Neuron (in vitro differentiated cells): ENCODE results near the gene MARCHF10.
"Not testable (repeated sequence)": the region's sequence is repeated elsewhere in the genome, so short reads cannot be mapped to it uniquely, and the experiment has no call there.

Experiments
- H2AFZ ChIP-seq: one replicate; pipeline ENCODE4 v1.6.1; 2013; ENCODE audit warnings: low read depth, mild to moderate bottlenecking, inconsistent platforms, low read length, moderate library complexity
- H3K27me3 ChIP-seq: one replicate; pipeline ENCODE4 v1.6.1; 2013; ENCODE audit warnings: low read length; ENCODE audit not compliant: insufficient read depth
- H3K36me3 ChIP-seq: one replicate; pipeline ENCODE4 v1.6.1; 2013; ENCODE audit warnings: low read length; ENCODE audit not compliant: insufficient read depth
- H3K4me1 ChIP-seq: one replicate; pipeline ENCODE4 v1.6.1; 2013; ENCODE audit warnings: low read length; ENCODE audit not compliant: insufficient read depth
- H3K4me3 ChIP-seq: 2 replicates; pipeline ENCODE4 v1.5.1; 2013; ENCODE audit warnings: mild to moderate bottlenecking, low read length, moderate library complexity
- H3K9me3 ChIP-seq: one replicate; pipeline ENCODE4 v1.6.1; 2013; ENCODE audit warnings: low read length

The MARCHF10 gene

DNA sequence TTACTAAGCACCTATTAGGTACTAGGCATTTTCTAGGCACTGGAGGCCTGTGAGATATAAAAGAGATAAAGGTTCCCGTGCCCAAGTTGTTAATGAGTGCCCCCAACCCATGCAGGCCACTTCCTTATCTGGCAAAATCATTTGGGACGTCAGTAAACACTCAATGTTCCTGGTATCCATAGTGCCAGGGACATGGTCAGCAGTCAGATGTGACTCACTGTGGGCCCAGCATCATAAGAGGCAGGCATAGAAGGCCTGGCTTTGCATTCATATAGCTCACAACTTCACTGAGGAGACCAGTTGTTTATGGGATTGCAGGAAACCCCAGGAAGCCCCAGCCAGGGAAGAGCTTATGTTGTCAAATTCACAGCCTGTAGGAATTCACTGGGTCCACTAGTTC is 99.5 kb downstream of the MARCHF10 start:
- Histone ChIP-seq H3K27me3 (no peaks in the 10 kb centered on the region), H3K4me1 (peaks cover 11% of the 10 kb centered on the region), H3K9me3 (peaks cover 15% of the 10 kb centered on the region), H2AFZ (no peak overlapping the region), H3K4me3 (no peak overlapping the region), H3K36me3 (no peaks in the 10 kb centered on the region)

DNA sequence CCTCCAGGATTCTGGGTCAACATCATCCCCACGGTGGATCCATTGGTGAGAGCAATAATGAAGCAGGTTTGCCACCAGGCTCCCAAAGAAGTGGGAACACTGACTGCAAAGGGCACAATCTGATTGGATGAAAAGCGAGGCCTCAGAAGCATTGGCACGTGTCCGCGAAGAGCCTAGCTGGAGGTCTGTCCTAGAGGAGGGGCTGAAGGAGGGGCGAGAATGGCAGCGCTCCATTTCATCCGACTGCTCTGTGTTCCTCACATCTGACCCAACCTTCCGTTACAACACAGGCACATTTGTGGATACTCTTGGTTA is 100.7 kb downstream of the MARCHF10 start:
- Histone ChIP-seq H3K9me3 (peaks cover 15% of the 10 kb centered on the region), H3K27me3 (no peaks in the 10 kb centered on the region), H2AFZ (no peak overlapping the region), H3K4me3 (no peak overlapping the region), H3K4me1 (peaks cover 16% of the 10 kb centered on the region), H3K36me3 (no peaks in the 10 kb centered on the region)

DNA sequence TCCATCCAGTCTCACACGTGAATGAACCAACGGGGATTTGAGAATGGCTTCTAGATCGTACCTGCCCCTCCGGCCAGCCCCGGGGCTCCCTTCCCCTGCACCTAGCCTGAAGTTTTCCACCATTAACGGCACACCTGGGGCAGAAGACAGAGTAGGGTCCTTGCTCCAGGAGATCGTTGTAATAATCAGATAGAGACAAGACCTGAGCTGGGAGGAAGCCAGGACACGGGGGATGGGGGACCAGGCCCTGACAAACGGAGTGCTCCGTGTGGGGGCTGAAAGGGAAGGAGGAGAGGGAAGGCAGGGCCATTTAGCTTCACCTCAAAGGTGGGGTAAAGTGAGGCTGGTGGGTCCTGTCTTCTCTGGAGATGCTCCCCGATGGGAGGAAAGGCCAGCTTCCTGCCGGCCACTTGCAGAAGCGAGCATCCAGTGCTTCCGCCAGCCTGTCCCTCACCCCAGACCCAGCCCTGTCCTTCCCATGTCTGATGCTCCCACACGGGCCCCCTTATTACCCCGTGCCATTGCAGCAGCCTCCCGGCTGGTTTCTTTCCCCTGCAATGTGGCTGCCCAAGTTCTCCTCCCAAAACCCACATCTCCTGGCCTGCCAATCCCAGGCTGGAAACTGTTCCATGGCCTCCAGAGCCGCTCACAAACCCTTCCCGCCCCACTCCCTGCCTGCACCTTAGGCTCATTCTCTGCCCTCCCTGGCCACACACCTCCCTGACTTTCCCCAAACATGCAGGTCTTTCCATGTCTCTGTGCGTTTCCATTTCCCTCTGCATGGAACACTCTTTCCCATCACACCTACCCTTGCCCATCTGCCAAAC is 101.3 kb downstream of the MARCHF10 start:
- Histone ChIP-seq H3K4me3 (peak overlapping the region; percentile 60), H3K36me3 (no peaks in the 10 kb centered on the region), H3K4me1 (peaks cover 16% of the 10 kb centered on the region), H3K9me3 (peaks cover 15% of the 10 kb centered on the region), H2AFZ (no peak overlapping the region), H3K27me3 (no peaks in the 10 kb centered on the region)

DNA sequence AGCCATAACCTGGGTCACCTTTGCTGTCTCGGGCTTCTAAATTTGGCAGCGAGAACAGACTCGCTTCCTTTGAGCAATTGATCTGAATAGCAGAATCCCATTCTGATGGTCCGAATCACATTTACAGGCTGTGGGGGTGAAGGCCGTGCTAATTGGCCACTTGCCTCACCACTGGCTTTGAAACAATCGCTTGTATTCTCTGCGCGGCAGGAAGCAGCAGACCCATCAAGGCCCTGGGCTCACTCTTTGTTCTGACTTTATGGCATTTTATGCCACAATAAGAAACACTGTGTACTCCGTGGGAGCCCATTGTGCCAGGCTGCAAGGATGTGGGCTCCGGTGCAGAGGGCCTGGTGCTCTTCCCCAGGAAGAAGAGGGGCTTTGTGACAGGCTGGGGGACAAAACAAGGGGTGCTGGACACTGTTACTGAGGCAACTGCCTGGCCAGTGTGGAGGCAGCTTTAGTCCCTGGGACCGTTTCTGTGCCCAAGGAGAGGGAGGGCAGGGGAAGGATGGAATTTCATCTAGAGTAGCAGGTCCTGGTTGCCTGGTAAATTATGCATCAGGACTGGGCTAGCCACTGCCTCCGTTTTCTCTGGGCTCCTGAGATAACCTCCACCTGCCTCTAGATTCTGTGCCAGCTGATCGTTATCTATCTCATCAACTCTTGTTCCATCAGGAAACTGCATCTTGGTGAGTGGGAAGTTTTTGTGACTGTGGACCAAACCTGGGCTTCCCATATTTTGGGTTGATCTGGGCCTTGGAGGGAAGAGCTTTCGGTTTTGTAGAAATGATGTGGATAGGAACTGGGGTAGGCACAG is 102.1 kb downstream of the MARCHF10 start:
- Histone ChIP-seq H3K4me1 (peaks cover 16% of the 10 kb centered on the region), H3K9me3 (peaks cover 15% of the 10 kb centered on the region), H3K27me3 (no peaks in the 10 kb centered on the region), H2AFZ (peak overlapping the region; percentile 46), H3K4me3 (peak overlapping the region; percentile 60), H3K36me3 (no peaks in the 10 kb centered on the region)

DNA sequence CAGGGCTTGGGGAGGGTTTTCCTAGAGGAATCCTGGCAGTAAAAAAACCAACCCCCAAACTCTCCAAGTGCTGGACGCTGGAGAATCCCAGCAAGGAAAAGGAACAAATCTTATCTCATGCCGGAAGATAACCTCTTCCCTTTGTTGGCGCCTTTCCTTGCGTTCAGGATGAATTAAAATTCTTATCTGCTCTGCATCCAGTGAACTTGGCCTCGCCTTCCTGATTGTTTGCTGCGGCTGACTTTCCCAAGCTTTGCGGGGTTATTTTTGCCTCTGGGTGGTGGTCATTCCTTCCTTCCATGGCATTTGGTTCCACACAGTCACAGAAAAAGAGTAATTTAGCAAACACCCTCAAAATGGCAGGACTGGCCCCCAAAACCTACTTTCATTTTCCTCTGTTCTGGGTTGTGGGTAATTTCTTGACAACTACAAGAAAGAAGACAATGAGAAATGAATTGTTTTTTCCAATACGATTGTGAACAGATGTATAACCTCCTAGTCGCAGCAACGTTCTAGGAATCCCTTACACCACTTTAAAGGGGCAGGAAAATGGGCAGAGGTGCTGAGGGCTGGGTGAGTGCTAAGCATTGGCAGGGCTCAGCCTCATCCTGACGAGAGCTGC is 102.8 kb downstream of the MARCHF10 start:
- Histone ChIP-seq H3K9me3 (peaks cover 15% of the 10 kb centered on the region), H3K4me1 (peaks cover 16% of the 10 kb centered on the region), H2AFZ (peak overlapping the region; percentile 46), H3K36me3 (no peaks in the 10 kb centered on the region), H3K27me3 (no peaks in the 10 kb centered on the region), H3K4me3 (peak overlapping the region; percentile 60)

DNA sequence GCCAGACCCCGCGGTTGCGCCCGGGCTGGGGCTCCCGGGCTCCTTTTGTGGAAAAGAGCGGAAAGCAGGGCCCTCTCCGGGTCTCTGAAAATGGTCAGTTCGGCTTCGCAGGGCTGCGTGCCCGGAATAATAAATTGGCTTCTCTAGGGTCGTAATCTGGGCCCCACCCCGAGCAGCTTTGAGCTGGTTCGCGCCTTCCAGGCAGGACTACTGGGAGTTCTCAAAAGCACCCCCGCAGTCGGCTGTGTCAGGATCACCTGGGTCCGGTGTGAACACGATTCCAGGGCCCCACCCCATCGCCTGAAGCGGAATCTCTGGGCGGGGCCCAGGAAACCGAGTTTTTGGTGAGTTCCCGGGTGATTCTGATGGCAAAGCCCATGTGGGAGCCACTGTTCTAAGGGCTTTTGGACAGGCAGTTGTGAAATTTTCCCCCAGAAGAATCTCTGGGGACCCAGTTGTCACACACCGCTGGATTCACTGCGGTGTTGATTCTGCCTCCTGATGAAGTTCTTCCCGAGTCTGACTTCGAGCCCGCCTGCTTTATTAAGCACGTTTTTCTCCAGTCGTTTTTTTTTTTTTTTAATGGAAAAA is 103.6 kb downstream of the MARCHF10 start:
- Histone ChIP-seq H3K4me3 (peak overlapping the region; percentile 60), H2AFZ (peak overlapping the region; percentile 70), H3K9me3 (peaks cover 13% of the 10 kb centered on the region), H3K4me1 (peaks cover 16% of the 10 kb centered on the region), H3K36me3 (no peaks in the 10 kb centered on the region), H3K27me3 (no peaks in the 10 kb centered on the region)

DNA sequence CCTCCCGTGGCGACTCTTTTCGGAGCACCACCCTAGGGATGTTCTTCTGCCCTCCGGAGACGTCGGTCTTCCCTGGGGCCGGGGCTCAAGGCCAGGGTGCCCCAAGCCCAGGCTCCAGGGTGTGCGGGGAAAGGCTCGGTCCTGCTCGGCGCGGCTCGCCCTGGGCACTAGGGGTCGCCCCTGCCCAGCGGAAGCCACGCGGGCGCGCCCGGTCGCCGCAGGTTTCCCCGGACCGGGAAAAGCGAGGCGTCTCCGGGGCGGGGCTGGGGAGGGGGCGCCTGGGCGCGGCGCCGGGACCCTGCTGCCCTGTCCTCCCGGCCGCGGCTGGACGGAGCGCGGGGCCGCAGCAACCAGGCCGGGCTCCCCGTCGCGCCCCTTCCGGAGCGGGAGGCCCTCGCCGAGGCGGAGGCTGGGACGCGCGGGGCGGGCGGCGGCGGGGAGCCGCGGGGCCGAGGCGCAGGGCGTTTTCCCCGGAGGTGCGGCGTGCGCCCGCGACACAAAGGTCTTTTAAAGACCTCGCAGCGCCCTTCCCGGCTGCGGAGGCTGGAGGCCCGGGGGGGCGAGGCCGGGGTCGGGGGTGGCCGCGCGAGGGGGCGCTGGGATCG is 104.2 kb downstream of the MARCHF10 start:
- H3K9me3 ChIP-seq, result peaks cover 10% of the 10 kb centered on the region
- H3K27me3 ChIP-seq, result no peaks in the 10 kb centered on the region
- no peaks in the 10 kb centered on the region for H3K36me3 ChIP-seq
- peaks cover 16% of the 10 kb centered on the region for H3K4me1 ChIP-seq
- H2AFZ ChIP-seq, result peak overlapping the region; percentile 70
- H3K4me3 ChIP-seq, result peak overlapping the region; percentile 60

DNA sequence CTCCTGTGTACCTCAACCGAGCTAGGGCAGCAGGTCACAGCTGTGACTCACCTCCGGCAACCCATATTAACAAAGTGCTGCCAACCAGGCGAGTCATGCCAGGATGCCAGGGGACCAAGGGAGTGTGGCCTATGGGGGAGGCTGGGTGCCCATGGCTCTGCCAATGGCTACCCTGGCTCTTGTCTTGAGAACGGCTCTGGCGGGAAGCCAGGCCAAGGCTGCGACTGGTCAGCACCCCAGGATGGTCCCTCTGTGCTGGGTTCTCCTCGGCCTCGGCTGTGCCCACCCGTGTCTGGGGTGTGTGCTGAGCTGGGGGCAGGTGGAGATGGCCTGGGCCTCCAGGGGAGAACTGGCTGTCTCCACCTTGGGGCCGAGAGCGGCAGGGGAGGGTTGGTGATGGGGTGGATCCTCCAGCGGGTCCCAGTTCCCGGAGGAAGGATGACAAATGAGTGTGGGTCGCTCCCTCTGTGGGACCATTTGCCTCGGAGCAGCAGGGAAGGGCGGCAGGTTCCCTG is 104.8 kb downstream of the MARCHF10 start:
- Histone ChIP-seq H3K9me3 (peaks cover 4% of the 10 kb centered on the region), H3K4me3 (peak overlapping the region; percentile 60), H3K36me3 (no peaks in the 10 kb centered on the region), H3K4me1 (peaks cover 16% of the 10 kb centered on the region), H3K27me3 (no peaks in the 10 kb centered on the region), H2AFZ (peak overlapping the region; percentile 66)

DNA sequence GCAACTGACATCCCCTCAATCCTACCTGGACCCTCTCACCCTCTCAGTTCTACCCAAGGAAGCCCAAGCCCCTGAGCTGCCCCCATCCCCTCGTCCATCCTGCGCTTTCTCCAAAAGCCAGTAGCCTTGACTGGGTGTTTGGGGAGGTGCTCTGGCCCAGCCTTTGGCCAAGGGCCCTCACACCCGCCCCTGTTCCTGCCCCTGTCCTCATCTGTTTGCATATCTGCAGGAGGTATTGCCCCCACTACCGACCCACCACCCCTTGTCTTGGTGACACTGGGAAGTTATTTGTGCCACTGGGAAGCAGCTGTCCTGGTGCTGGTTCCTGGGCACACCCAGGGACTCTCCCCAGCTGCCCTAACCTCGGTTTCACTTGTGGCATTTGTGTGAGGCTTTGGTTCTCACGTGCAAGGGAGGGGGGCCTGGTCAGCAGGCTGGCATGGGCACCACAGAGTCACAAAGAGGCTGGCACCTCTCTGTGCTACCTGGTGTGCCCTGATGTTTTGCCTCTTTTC is 105.3 kb downstream of the MARCHF10 start:
- H3K9me3 ChIP-seq, result peaks cover 4% of the 10 kb centered on the region
- H3K36me3 ChIP-seq, result no peaks in the 10 kb centered on the region
- no peak overlapping the region for H2AFZ ChIP-seq
- no peak overlapping the region for H3K4me3 ChIP-seq
- H3K27me3 ChIP-seq, result no peaks in the 10 kb centered on the region
- H3K4me1 ChIP-seq, result peaks cover 16% of the 10 kb centered on the region

DNA sequence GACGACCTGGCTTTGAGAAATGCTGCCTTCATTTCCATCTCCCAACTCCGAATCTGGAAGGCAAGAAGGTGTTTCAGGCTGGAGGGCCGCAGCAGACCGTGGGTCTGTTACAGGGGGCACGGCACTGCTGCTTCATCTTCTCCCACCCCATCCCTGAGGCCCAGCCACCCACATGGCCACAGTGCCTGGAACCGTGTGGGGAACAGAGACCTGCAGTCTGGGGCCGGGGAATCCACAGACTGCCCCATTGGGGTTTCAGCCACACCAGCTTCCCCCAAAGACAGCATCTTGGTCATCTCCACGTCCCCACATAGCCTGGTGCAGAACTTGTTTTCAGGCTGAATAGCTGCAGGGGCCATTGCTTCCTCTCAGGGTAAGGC is 106.4 kb downstream of the MARCHF10 start:
- no peak overlapping the region for H2AFZ ChIP-seq
- H3K9me3 ChIP-seq, result no peaks in the 10 kb centered on the region
- H3K36me3 ChIP-seq, result no peaks in the 10 kb centered on the region
- no peaks in the 10 kb centered on the region for H3K27me3 ChIP-seq
- peaks cover 16% of the 10 kb centered on the region for H3K4me1 ChIP-seq
- no peak overlapping the region for H3K4me3 ChIP-seq

DNA sequence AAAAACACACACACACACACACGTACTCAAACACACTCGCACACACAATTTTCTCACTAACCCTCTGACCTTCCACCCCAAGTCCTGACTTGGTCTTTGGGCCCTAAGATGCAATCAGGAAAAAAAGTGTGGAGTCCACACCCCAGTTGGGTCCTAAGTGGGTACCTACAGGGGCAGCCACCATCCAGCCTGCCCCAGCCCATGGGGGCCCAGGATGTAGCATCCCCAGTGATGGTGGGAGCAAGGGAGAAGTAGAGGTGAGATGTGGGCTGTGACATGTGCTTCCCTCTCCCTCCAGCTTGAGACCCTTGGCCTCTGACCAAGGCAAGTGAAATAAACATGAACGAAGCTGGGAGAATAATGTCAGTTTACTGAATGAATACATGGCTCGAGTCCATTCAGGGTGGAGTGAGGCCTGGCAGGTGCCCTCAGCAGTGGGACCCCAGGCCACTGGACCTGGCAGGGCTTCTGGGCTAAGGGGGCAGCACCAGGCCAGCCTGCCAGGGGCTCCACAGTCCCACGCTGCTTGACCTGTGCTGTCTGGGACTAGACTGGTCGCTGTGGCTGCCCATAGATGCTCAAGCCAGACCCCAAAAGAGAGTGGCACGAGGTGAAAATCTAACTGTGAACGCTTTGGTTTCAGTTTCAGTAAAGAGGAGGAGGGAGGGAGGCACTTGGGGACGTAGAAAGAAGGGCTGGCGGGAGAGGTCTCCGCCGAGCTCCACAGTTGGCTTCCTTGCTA is 107.0 kb downstream of the MARCHF10 start:
- H3K4me1 ChIP-seq, result peaks cover 11% of the 10 kb centered on the region
- no peaks in the 10 kb centered on the region for H3K27me3 ChIP-seq
- no peaks in the 10 kb centered on the region for H3K9me3 ChIP-seq
- H2AFZ ChIP-seq, result no peak overlapping the region
- no peak overlapping the region for H3K4me3 ChIP-seq
- H3K36me3 ChIP-seq, result no peaks in the 10 kb centered on the region

DNA sequence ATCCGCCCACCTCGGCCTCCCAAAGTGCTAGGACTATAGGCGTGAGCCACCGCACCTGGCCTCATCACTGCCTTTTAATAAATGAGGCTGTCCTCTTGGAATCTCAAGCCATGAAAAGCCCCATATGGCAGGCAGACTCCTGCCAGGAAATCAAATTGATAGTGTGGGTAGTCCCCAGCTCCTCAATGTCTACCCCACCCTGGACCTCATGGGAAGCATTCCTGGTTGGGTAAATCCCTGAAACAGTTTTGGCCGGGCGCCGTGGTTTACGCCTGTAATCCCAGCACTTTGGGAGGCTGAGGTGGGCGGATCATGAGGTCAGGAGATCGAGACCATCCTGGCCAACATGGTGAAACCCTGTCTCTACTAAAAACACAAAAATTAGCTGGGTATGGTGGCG is 109.7 kb downstream of the MARCHF10 start:
- H3K27me3 ChIP-seq, H3K36me3 ChIP-seq, H3K4me3 ChIP-seq, H2AFZ ChIP-seq, H3K9me3 ChIP-seq: not testable (repeated sequence)
- H3K4me1 ChIP-seq, result peaks cover 18% of the 10 kb centered on the region
